Skeletal muscle satellite cell (primary cell): Measurements from ENCODE around the gene ART4.

Experiments used
- H3K27me3 ChIP-seq: 2 replicates; pipeline ENCODE4 v1.7.0; 2013; ENCODE audit warnings: low read length; ENCODE audit not compliant: control insufficient read depth, insufficient read depth
- H3K36me3 ChIP-seq: 2 replicates; pipeline ENCODE4 v1.7.0; 2013; ENCODE audit warnings: mild to moderate bottlenecking, control low read depth, low read length; ENCODE audit not compliant: insufficient read depth
- H3K4me1 ChIP-seq: 2 replicates; pipeline ENCODE4 v1.7.0; 2013; ENCODE audit warnings: low read length; ENCODE audit not compliant: control insufficient read depth, insufficient read depth
- H3K4me2 ChIP-seq: 2 replicates; pipeline ENCODE4 v1.7.0; 2013; ENCODE audit warnings: mild to moderate bottlenecking, low read length
- H3K4me3 ChIP-seq: 2 replicates; pipeline ENCODE4 v1.7.0; 2013; ENCODE audit warnings: low read length
- H3K9ac ChIP-seq: 2 replicates; pipeline ENCODE4 v1.7.0; 2013; ENCODE audit warnings: mild to moderate bottlenecking, low read depth, low read length, moderate library complexity
- H3K9me3 ChIP-seq: replicated peaks from 2 replicates; pipeline ENCODE4 v1.7.0; 2013; ENCODE audit warnings: mild to moderate bottlenecking, control low read depth, low read length

ART4 gene

GRCh38 chr12:14803011-14803829 is 40.1 kb downstream of the ART4 start, which contains the start of the genes C12orf60 and WBP11:
TSS of gene C12orf60 (plus strand) at chr12:14803670. CDS start at chr12:14822936, 19,266 bp downstream.
TSS of gene WBP11 (minus strand) at chr12:14803478. CDS start at chr12:14801383, 2,095 bp downstream.
- Histone ChIP-seq H3K36me3 (peaks cover 14% of the 10 kb centered on the region), H3K4me3 (peak within 1 kb of the TSS; percentile 85), H3K27me3 (no peaks in the 10 kb centered on the region), H3K4me1 (peaks cover 16% of the 10 kb centered on the region), H3K4me2 (peak within 1 kb of the TSS; percentile 86), H3K9ac (peak within 1 kb of the TSS; percentile 97), H3K9me3 (no peaks in the 10 kb centered on the region)

GRCh38 chr12:14802721-14803010 is 40.7 kb downstream of the ART4 start:
- Histone ChIP-seq H3K27me3 (no peaks in the 10 kb centered on the region), H3K4me2 (peak overlapping the region; percentile 86), H3K36me3 (peaks cover 20% of the 10 kb centered on the region), H3K9ac (peak overlapping the region; percentile 97), H3K9me3 (no peaks in the 10 kb centered on the region), H3K4me1 (peaks cover 16% of the 10 kb centered on the region), H3K4me3 (peak overlapping the region; percentile 85)

DNA sequence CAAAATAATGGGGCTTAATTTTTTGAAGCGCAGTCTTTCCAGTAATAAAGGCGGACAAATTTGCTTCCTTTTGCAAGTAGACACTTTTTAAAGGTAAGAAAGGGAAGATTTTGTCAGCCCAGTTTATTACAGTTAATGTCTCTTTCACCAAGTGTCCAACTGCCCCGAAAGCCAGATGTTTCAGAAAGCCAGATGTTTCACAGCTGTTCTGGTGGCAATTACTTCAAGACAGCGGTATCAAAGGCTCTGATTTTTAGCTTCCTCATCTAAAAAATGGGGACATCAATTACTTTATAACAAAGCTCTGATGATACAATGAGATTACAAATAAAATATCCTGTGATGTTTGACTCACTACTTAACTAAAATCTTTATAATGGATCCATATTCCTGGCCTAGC is 41.1 kb downstream of the ART4 start:
- Histone ChIP-seq H3K4me1 (peaks cover 16% of the 10 kb centered on the region), H3K9ac (peak overlapping the region; percentile 97), H3K4me3 (peak overlapping the region; percentile 85), H3K9me3 (no peaks in the 10 kb centered on the region), H3K4me2 (peak overlapping the region; percentile 86), H3K27me3 (no peaks in the 10 kb centered on the region), H3K36me3 (peaks cover 24% of the 10 kb centered on the region)

DNA sequence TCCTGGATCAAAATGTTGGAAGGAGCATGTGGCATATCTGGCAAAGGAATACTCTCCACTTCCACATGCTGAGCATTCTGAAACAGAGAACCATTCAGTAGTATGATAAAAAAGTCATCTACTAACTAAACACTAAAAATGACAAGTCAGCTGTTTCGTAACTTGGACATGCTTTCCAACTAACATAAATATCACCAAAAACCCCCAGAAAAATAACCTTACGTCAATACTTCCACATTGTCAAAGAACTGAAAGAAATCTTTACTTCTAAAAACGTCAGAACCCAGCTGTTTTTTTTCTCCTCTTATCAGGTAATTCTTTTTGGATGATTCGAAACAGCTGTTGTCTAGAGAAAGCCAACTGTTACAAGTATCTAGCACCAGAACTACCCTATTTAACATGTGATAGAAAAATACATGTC is 48.3 kb downstream of the ART4 start:
- no peaks in the 10 kb centered on the region for H3K4me1 ChIP-seq
- peaks cover 77% of the 10 kb centered on the region for H3K36me3 ChIP-seq
- H3K4me3 ChIP-seq, result no peak overlapping the region
- no peak overlapping the region for H3K4me2 ChIP-seq
- H3K27me3 ChIP-seq, result no peaks in the 10 kb centered on the region
- H3K9ac ChIP-seq, result no peak overlapping the region
- H3K9me3 ChIP-seq, result no peaks in the 10 kb centered on the region

GRCh38 chr12:14785568-14785967 is 57.8 kb downstream of the ART4 start:
- no peak overlapping the region for H3K9ac ChIP-seq
- no peaks in the 10 kb centered on the region for H3K27me3 ChIP-seq
- H3K9me3 ChIP-seq, result no peaks in the 10 kb centered on the region
- no peak overlapping the region for H3K4me3 ChIP-seq
- no peaks in the 10 kb centered on the region for H3K4me1 ChIP-seq
- H3K4me2 ChIP-seq, result no peak overlapping the region
- H3K36me3 ChIP-seq, result peaks cover 47% of the 10 kb centered on the region

GRCh38 chr12:14784471-14784870 is 58.9 kb downstream of the ART4 start:
- Histone ChIP-seq H3K9me3 (no peaks in the 10 kb centered on the region), H3K27me3 (no peaks in the 10 kb centered on the region), H3K9ac (no peak overlapping the region), H3K4me1 (no peaks in the 10 kb centered on the region), H3K4me3 (no peak overlapping the region), H3K36me3 (peaks cover 36% of the 10 kb centered on the region), H3K4me2 (no peak overlapping the region)

- H3K4me3 ChIP-seq, result no peak overlapping the region
- H3K9ac ChIP-seq, result no peak overlapping the region
- no peaks in the 10 kb centered on the region for H3K9me3 ChIP-seq
- peaks cover 21% of the 10 kb centered on the region for H3K36me3 ChIP-seq
- no peaks in the 10 kb centered on the region for H3K4me1 ChIP-seq
- H3K4me2 ChIP-seq, result no peak overlapping the region
- H3K27me3 ChIP-seq, result no peaks in the 10 kb centered on the region
Measured at GRCh38 chr12:14782756-14783155, 60.6 kb downstream of the ART4 start.

GRCh38 chr12:14781563-14781962 is 61.8 kb downstream of the ART4 start:
- peaks cover 10% of the 10 kb centered on the region for H3K36me3 ChIP-seq
- no peak overlapping the region for H3K4me3 ChIP-seq
- peaks cover 11% of the 10 kb centered on the region for H3K4me1 ChIP-seq
- H3K27me3 ChIP-seq, result no peaks in the 10 kb centered on the region
- H3K4me2 ChIP-seq, result no peak overlapping the region
- H3K9me3 ChIP-seq, result no peaks in the 10 kb centered on the region
- no peak overlapping the region for H3K9ac ChIP-seq

GRCh38 chr12:14780859-14781258 is 62.5 kb downstream of the ART4 start:
- peak overlapping the region; percentile 14 for H3K4me2 ChIP-seq
- peaks cover 17% of the 10 kb centered on the region for H3K4me1 ChIP-seq
- H3K9me3 ChIP-seq, result no peaks in the 10 kb centered on the region
- H3K36me3 ChIP-seq, result peaks cover 4% of the 10 kb centered on the region
- H3K4me3 ChIP-seq, result no peak overlapping the region
- H3K27me3 ChIP-seq, result no peaks in the 10 kb centered on the region
- H3K9ac ChIP-seq, result no peak overlapping the region

DNA sequence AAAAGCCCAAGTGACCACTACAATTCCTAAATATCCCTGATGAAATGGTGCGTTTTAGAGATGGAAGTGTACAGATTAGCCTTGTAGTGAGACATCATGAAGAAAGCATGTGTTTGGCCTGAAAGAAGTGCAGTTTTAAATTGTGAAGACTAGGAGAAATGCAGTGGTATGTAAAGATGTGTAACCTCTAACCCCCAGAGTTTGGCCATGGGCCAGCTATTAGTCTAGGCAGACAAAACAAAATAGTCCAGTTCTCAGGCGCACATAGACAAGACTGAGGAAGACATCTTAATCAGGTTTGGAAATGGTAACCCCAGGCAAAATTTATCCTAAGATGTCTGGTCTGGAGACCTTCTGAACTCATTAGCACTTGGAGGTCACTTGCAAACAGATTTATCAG is 63.5 kb downstream of the ART4 start:
- Histone ChIP-seq H3K4me2 (no peak overlapping the region), H3K27me3 (no peaks in the 10 kb centered on the region), H3K9ac (no peak overlapping the region), H3K4me1 (peaks cover 19% of the 10 kb centered on the region), H3K9me3 (no peaks in the 10 kb centered on the region), H3K4me3 (no peak overlapping the region), H3K36me3 (peaks cover 4% of the 10 kb centered on the region)

GRCh38 chr12:14777271-14777670 is 66.1 kb downstream of the ART4 start:
- no peak overlapping the region for H3K4me3 ChIP-seq
- H3K27me3 ChIP-seq, result no peaks in the 10 kb centered on the region
- H3K9ac ChIP-seq, result no peak overlapping the region
- H3K9me3 ChIP-seq, result no peaks in the 10 kb centered on the region
- H3K36me3 ChIP-seq, result no peaks in the 10 kb centered on the region
- peak overlapping the region; percentile 82 for H3K4me2 ChIP-seq
- peaks cover 19% of the 10 kb centered on the region for H3K4me1 ChIP-seq
